Measurements from ENCODE around the gene ADAMTS3.

ADAMTS3 gene

DNA sequence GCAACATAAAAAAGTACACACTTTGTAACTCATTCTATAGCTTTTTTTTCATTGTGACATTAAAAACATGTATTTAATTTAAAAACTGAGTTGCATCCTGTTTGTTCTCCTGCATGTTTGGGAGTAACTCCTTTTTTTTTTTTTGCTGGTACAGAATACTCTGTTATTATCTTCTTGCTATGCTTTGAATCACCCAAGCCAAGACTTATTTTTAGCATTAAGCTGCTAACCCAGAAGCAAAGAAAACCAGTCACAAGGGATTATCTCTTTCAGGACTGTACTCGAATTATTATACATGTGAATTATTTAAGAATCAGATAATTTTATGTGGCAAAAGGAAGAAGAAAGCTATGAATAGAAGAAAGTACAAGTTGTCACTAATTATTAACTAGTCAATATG lies 194.9 kb downstream of the ADAMTS3 start:
- TF ChIP-seq, protein P1, sequence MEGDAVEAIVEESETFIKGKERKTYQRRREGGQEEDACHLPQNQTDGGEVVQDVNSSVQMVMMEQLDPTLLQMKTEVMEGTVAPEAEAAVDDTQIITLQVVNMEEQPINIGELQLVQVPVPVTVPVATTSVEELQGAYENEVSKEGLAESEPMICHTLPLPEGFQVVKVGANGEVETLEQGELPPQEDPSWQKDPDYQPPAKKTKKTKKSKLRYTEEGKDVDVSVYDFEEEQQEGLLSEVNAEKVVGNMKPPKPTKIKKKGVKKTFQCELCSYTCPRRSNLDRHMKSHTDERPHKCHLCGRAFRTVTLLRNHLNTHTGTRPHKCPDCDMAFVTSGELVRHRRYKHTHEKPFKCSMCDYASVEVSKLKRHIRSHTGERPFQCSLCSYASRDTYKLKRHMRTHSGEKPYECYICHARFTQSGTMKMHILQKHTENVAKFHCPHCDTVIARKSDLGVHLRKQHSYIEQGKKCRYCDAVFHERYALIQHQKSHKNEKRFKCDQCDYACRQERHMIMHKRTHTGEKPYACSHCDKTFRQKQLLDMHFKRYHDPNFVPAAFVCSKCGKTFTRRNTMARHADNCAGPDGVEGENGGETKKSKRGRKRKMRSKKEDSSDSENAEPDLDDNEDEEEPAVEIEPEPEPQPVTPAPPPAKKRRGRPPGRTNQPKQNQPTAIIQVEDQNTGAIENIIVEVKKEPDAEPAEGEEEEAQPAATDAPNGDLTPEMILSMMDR (IDR thresholded peaks at IDR 0.05; ENCODE audit: low read depth, low read length): no peak
- no peak for DNase-seq
- Histone ChIP-seq H3K36me3 (no peaks in the 10 kb centered on the region), H3K27me3 (ENCODE audit: insufficient read depth, low read depth, severe bottlenecking) (no peaks in the 10 kb centered on the region), H3K27ac (no peak overlapping the region), H3K9me3 (ENCODE audit: severe bottlenecking) (no peaks in the 10 kb centered on the region), H3K4me3 (ENCODE audit: low read depth, low read length) (no peak overlapping the region)

DNA sequence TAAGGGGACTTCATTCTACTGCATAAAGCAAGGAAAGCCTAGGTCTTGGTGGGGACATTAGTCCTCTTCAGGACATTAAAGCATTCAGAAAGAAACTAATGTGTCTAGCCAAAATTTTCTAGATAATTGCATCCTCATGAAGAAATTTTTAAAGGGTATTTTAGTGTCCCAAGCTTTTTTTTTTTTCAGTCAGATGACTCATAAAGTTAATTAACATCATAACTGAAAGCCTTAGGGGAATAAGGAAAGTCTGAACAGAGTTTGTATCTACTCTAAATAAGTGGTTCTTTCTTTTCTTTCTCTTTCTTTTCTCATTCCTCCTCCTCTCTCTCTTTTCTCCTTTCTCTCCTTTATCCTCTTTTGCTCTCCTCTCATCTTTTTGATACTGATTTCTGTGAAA lies 202.4 kb downstream of the ADAMTS3 start:
- no peaks in the 10 kb centered on the region for H3K27me3 ChIP-seq (ENCODE audit: insufficient read depth, low read depth, severe bottlenecking)
- no peaks in the 10 kb centered on the region for H3K9me3 ChIP-seq (ENCODE audit: severe bottlenecking)
- TF ChIP-seq, protein P1 (IDR thresholded peaks at IDR 0.05; ENCODE audit: low read depth, low read length): no peak
- H3K27ac ChIP-seq: no peak overlapping the region
- no peaks in the 10 kb centered on the region for H3K36me3 ChIP-seq
- no peak overlapping the region for H3K4me3 ChIP-seq (ENCODE audit: low read depth, low read length)
- DNase-seq: no peak

DNA sequence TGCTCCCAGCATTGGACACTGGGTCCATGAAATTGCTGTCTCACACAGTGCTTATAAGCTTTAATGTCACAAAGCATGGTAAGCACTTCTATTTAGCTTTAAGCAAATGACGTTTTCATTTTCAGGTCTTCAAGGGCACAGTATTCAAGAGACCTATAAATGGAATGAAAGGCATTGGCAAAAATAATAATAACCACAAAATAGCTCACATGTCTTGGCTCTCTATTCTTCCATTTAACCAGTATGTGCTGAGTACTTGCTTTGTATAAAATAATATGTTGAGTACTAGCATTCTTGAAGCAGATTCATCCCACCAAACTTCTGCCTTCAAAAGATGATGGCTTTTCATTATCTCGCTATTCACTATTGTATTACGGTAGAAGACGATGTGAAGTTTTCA lies 203.0 kb downstream of the ADAMTS3 start:
- Histone ChIP-seq H3K36me3 (no peaks in the 10 kb centered on the region), H3K27me3 (ENCODE audit: insufficient read depth, low read depth, severe bottlenecking) (no peaks in the 10 kb centered on the region), H3K9me3 (ENCODE audit: severe bottlenecking) (no peaks in the 10 kb centered on the region), H3K4me3 (ENCODE audit: low read depth, low read length) (no peak overlapping the region), H3K27ac (no peak overlapping the region)
- TF ChIP-seq, protein P1 (IDR thresholded peaks at IDR 0.05; ENCODE audit: low read depth, low read length): no peak
- DNase-seq: no peak

DNA sequence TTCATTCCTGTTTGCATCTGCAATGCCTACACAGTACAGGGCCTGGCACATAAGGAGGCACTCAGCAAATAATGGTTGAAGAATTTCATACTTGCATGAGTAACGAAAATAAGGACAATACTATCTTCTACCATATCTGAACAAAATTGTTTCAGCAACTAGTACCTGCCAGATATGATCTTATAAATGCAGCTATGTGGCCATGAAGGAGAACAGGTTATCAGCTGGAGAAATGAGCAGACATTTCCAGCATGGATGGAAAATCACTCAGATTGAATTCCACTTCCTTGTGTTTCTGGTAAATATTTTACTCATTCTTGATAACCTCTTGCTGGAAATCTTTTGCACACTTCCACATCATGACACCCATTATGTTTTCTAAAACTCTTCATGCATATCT lies 204.0 kb downstream of the ADAMTS3 start:
- Histone ChIP-seq H3K9me3 (ENCODE audit: severe bottlenecking) (no peaks in the 10 kb centered on the region), H3K27ac (no peak overlapping the region), H3K27me3 (ENCODE audit: insufficient read depth, low read depth, severe bottlenecking) (no peaks in the 10 kb centered on the region), H3K36me3 (no peaks in the 10 kb centered on the region), H3K4me3 (ENCODE audit: low read depth, low read length) (no peak overlapping the region)
- TF ChIP-seq, protein P1 (IDR thresholded peaks at IDR 0.05; ENCODE audit: low read depth, low read length): no peak
- DNase-seq: no peak

DNA sequence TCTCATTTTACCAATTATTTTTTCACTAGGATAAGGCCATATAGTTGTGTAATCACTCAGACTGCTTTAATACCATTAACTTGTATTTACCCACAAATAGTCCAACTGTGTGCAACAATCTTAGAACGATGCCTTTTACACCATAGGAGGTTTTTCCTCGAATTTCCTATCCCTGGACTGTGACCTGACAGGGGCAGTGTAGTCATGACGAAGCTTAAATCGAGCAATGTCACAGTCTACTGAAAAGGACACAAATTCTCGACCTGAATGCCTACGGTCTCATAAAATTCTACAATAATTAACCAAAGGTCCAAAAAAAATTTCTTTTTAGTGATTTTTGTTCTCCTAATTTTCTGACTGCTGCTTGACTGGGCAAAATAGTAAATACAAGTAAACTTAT lies 208.9 kb downstream of the ADAMTS3 start:
- no peaks in the 10 kb centered on the region for H3K27me3 ChIP-seq (ENCODE audit: insufficient read depth, low read depth, severe bottlenecking)
- H3K4me3 ChIP-seq (ENCODE audit: low read depth, low read length): no peak overlapping the region
- H3K9me3 ChIP-seq (ENCODE audit: severe bottlenecking): no peaks in the 10 kb centered on the region
- DNase-seq: no peak
- TF ChIP-seq, protein P1 (IDR thresholded peaks at IDR 0.05; ENCODE audit: low read depth, low read length): no peak
- H3K36me3 ChIP-seq: no peaks in the 10 kb centered on the region
- H3K27ac ChIP-seq: no peak overlapping the region

DNA sequence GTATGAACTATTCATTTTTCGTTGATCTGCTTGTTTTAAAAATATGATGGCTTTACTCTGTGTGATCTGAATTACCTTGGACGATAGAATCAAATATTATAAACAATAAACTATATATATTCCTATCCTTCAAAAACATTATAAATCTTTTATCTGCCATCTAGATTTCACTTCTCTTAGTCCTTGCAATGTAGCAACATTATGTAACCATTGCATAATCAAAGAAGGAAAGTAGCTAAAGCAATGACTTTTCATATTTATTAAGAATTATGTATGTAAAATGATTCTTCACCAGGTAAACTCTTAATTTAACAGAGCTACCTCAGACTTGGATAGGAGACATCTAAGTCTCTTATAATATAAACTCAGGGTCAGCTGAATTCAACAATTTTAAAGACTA lies 210.5 kb downstream of the ADAMTS3 start:
- H3K9me3 ChIP-seq (ENCODE audit: severe bottlenecking): no peaks in the 10 kb centered on the region
- TF ChIP-seq, protein P1 (IDR thresholded peaks at IDR 0.05; ENCODE audit: low read depth, low read length): no peak
- no peak for DNase-seq

More for the DNA sequence above, 210.5 kb downstream of the ADAMTS3 start:
- Histone ChIP-seq H3K4me3 (ENCODE audit: low read depth, low read length) (no peak overlapping the region), H3K27ac (no peak overlapping the region), H3K27me3 (ENCODE audit: insufficient read depth, low read depth, severe bottlenecking) (no peaks in the 10 kb centered on the region), H3K36me3 (no peaks in the 10 kb centered on the region)

All from WERI-Rb-1 (cell line).